GM12874 (cell line): ENCODE results near the gene MAD1L1.
A peak's percentile ranks its signal among the peaks of the same experiment; 100 is the strongest.

Experiments
- TF ChIP-seq, protein P1 (sequence below): IDR thresholded peaks from 2 replicates; pipeline ENCODE4 v1.5.1; 2011; ENCODE audit warnings: low read depth, mild to moderate bottlenecking, control low read depth, low read length, moderate library complexity; ENCODE audit not compliant: insufficient read depth

The MAD1L1 gene

GRCh38 chr7:1802899-1803298, 429.8 kb downstream of the MAD1L1 start:
- TF ChIP-seq, protein P1, sequence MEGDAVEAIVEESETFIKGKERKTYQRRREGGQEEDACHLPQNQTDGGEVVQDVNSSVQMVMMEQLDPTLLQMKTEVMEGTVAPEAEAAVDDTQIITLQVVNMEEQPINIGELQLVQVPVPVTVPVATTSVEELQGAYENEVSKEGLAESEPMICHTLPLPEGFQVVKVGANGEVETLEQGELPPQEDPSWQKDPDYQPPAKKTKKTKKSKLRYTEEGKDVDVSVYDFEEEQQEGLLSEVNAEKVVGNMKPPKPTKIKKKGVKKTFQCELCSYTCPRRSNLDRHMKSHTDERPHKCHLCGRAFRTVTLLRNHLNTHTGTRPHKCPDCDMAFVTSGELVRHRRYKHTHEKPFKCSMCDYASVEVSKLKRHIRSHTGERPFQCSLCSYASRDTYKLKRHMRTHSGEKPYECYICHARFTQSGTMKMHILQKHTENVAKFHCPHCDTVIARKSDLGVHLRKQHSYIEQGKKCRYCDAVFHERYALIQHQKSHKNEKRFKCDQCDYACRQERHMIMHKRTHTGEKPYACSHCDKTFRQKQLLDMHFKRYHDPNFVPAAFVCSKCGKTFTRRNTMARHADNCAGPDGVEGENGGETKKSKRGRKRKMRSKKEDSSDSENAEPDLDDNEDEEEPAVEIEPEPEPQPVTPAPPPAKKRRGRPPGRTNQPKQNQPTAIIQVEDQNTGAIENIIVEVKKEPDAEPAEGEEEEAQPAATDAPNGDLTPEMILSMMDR = no peak

DNA sequence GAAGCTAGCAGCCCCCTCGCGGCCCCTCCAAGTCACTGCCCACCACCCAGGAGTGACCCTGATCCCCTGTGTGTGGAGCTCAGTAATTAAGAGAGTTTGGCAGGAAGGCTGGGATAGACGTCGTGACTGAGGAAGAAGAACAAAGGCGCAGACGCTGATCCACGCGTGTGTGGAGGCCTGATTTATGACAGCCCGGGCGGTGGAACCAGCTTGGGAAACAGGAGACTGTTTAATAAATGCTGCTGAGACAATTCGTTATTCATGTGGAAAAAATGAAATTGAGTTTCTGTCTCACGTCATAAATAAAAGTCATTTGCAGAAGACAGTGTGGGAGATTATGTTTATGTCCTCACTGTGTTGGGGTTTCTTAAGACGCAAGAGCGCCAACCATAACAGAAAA, 431.8 kb downstream of the MAD1L1 start:
- TF ChIP-seq, protein P1 = no peak

GRCh38 chr7:1798191-1798590, 434.6 kb downstream of the MAD1L1 start:
- TF ChIP-seq, protein P1 = no peak

DNA sequence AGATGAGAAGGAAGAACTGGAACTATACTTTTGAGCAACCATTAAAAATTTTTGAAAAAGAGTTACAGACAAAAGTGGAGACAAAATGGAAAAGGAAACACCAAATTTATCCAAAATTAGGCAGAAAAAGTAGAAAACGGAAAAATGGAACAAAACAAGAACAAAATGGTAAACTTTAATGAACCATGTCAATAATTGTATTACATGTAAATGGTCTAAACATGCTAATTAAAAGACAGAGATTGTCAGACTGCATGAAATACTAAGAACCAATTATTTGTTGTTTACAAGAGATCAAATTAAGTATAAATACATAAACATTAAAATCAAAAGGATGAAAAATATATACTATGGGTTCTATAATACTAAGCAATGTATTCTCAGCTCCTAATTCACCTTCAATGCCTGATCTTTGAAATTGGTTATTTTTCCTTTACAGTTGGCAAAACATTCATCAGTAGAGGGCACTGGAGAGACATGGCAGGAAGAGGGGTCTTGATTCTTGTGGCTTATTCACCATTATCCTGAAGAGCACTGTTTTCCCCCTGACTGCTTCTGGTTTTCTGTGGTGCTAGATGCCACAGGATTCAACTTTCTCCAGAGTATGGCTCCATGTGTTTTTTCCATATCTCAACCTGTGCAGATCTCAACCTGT, 437.7 kb downstream of the MAD1L1 start:
- TF ChIP-seq, protein P1 = peak; percentile 22; the same call in 1 of the 2 replicates

DNA sequence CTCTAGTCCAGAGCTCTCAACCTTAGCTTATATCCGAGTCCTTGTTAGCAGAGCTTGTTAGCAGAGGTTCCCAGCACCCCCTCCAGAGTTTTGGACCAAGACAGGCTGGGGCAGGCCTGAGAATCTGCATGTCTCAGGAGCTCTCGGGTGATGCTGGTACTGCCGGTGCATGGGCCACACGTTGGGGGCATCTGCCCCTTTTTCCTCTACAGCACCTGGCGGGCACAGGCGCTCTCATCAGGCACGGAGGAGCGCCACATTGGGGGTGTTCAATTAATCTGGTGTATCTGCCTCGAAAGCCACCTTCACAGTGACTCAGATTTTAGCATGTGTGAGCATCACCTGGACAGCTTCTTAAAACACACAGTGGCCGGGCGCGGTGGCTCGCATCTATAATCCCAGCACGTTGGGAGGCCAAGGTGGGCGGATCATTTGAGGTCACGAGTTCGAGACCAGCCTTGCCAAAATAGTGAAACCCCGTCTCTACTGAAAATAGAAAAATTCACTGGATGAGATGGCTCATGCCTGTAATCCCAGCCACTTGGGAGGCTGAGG, 445.0 kb downstream of the MAD1L1 start:
- TF ChIP-seq, protein P1 = no peak

GRCh38 chr7:1787241-1787640, 445.5 kb downstream of the MAD1L1 start:
- TF ChIP-seq, protein P1 = no peak

- TF ChIP-seq, protein P1 = no peak
Observed at GRCh38 chr7:1785839-1786238, 446.9 kb downstream of the MAD1L1 start.
